Right lobe of liver (tissue), 6 donors: ENCODE data around the gene ACAP2. TPM values are rescaled to one million over a fixed set of nuclear protein-coding genes. Genes with fewer than 3 reads are reported as not detected.
"Not testable (repeated sequence)": the region's sequence is repeated elsewhere in the genome, so short reads cannot be mapped to it uniquely, and the experiment has no call there.

Source experiments
- ATAC-seq, 4 donors: fragments of 200-7000 bp; cut with Tn5 transposase; one replicate each; pipeline ENCODE4 v1.9.1; 2020; ENCODE audit warnings: mild to moderate bottlenecking in 4 of 4, moderate library complexity in 4 of 4
- DNase-seq, 3 donors: peaks; one replicate each; pipeline ENCODE4 v3.0.0-alpha.2; 2020
- H3K27ac ChIP-seq, 3 donors: fragments of 200-600 bp; one replicate each; pipeline ENCODE4 v1.8.0; 2022
- H3K27me3 ChIP-seq, 2 donors: fragments of 200-600 bp; one replicate each; pipeline ENCODE4 v1.8.0; 2022
- H3K36me3 ChIP-seq, 4 donors: fragments of 200-600 bp; sonication (generic) in 1 of 4; one replicate each; pipeline versions ENCODE4 v1.5.1 to v1.8.0; 2017 to 2022; ENCODE audit warnings: control low read depth in 1 of 4
- H3K4me1 ChIP-seq, 4 donors: fragments of 200-600 bp; sonication (generic) in 1 of 4; one replicate each; pipeline versions ENCODE4 v1.5.1 to v1.8.0; 2017 to 2022; ENCODE audit warnings: control low read depth in 1 of 4
- H3K4me3 ChIP-seq, 3 donors: fragments of 200-600 bp; one replicate each; pipeline ENCODE4 v1.8.0; 2022
- H3K9me3 ChIP-seq, 4 donors: fragments of 200-600 bp; sonication (generic) in 1 of 4; one replicate each; pipeline versions ENCODE4 v1.5.1 to v1.8.0; 2017 to 2022; ENCODE audit warnings: control low read depth in 1 of 4
- CTCF ChIP-seq, 4 donors: fragments of 200-600 bp in 3 of 4; fragments of 450-650 bp in 1 of 4; IDR thresholded peaks; one replicate each; pipeline versions ENCODE4 v1.5.1 to v1.8.0; 2016 to 2022; ENCODE audit warnings: antibody characterized with exemption in 4 of 4, mild to moderate bottlenecking in 2 of 4
- POLR2A ChIP-seq: fragments of 450-650 bp; IDR thresholded peaks from one replicate; pipeline ENCODE4 v1.6.1; 2017; ENCODE audit warnings: antibody characterized with exemption, mild to moderate bottlenecking
- WGBS: methylation state at CpG from one replicate; pipeline ENCODE4 v1.1.6; 2018; ENCODE audit warnings: low coverage, low lambda C conversion rate; ENCODE audit not compliant: insufficient coverage; ENCODE audit errors: missing lambda C conversion rate; 5-methylcytosine and 5-hydroxymethylcytosine counted together
- intact Hi-C, 2 donors: fragments of 100-400 bp; cut with DNase I; formaldehyde crosslinking; loops; one replicate each; pipeline versions ENCODE4 v1.11.2 to v1.14.1; 2022
- total RNA-seq, 6 experiments: library from RNA; depleted of rRNA in 2 of 6; stranded (reverse); fragments of >200 nt in 2 of 6; fragmentation: NEBNext Ultra II Directional in 3 of 6; extraction: Animal tissue kit (Norgen Biotek cat#: 25700) in 3 of 6; gene quantifications; one replicate each; pipeline versions ENCODE4 v1.1.0 to v1.2.4, GENCODE V29; 2016 to 2023
- donor health status: DM: no; HTN: yes; CAD: no.
- donor health status: DM: no; HTN: no; CAD: no.
- donor health status: DM: no; HTN: no; CAD: no.
- donor health status: DM: no; HTN: yes; CAD: no.
- donor health status: DM: no; HTN: yes; CAD: no.

The ACAP2 gene
- total RNA-seq, 6 experiments from 2014 or later: 15.1 to 21.7 (median 18.5) TPM

GRCh38 chr3:195403244-195403643 is 39.6 kb downstream of the ACAP2 start:
- no peaks in the 10 kb centered on the region for H3K9me3 ChIP-seq
- no peaks in the 10 kb centered on the region for H3K27me3 ChIP-seq
- H3K36me3 ChIP-seq: no peaks in the 10 kb centered on the region
- no peaks in the 10 kb centered on the region for H3K4me1 ChIP-seq
- no peak for ATAC-seq
- intact Hi-C loops: no loop called here
- TF ChIP-seq CTCF (IDR thresholded peaks at IDR 0.05): no peak
- TF ChIP-seq POLR2A: no peak
- H3K27ac ChIP-seq: no peak overlapping the region
- whole genome bisulfite sequencing: 91% methylated on average over 4 of the region's 4 CpGs
- no peak for DNase-seq
- no peak overlapping the region for H3K4me3 ChIP-seq

- Histone ChIP-seq H3K27me3 (no peaks in the 10 kb centered on the region), H3K36me3 (no peaks in the 10 kb centered on the region), H3K4me1 (peaks cover 0 to 3% (median 0%) of the 10 kb centered on the region in 4 donors), H3K27ac (no peak overlapping the region), H3K9me3 (no peaks in the 10 kb centered on the region), H3K4me3 (no peak overlapping the region)
- intact Hi-C loops: no loop called here
- TF ChIP-seq POLR2A (no peak), CTCF (IDR thresholded peaks at IDR 0.05) (no peak)
- ATAC-seq (no peak), DNase-seq (no peak)
- WGBS: 82% methylated on average over 5 of the region's 5 CpGs
Measured at GRCh38 chr3:195401943-195402342, 40.9 kb downstream of the ACAP2 start.

DNA sequence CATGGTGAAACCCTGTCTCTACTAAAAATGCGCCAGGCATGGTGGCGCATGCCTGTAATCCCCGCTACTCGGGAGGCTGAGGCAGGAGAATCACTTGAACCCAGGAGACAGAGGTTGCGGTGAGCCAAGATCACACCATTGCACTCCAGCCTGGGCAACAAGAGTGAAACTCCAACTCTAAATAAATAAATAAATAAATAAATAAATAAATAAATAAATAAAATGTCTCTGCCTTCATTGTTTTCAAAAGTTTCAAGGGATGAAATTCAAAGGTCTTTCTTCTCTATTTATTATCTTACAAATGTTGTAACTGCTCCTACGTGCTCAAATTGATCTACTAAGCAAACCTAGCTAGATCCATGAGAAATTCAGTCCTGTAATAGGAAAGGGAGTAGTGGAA is 44.4 kb downstream of the ACAP2 start:
- H3K9me3 ChIP-seq, ATAC-seq, H3K36me3 ChIP-seq, H3K4me3 ChIP-seq, intact Hi-C loops, H3K27ac ChIP-seq, H3K27me3 ChIP-seq, DNase-seq: not testable (repeated sequence)
- 67% methylated on average over 4 of the region's 6 CpGs for WGBS
- H3K4me1 ChIP-seq: peaks cover 0 to 26% (median 0%) of the 10 kb centered on the region in 4 donors

DNA sequence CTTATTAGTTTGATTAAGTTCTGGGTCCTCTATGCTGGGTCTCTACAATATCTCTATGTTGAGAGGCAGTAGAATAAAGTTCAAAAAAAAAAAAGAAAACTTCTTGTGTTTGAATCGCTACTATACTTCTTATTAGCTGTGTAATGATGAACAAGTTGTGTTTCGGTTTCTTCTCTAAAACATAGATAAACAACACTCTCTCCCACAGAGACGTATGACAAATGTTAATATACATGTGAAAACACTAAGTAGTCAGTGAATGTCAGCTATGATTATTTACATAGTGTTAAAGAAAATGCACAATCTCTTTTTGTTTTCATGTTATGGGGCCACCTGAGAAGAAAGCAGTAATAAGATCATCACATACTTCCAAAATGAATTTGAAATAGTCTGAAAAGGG is 45.3 kb downstream of the ACAP2 start:
- no peak overlapping the region for H3K4me3 ChIP-seq
- H3K36me3 ChIP-seq: no peaks in the 10 kb centered on the region
- ATAC-seq (no peak), DNase-seq (no peak)
- no peaks in the 10 kb centered on the region for H3K27me3 ChIP-seq
- H3K9me3 ChIP-seq: no peaks in the 10 kb centered on the region
- peaks cover 0 to 26% (median 0%) of the 10 kb centered on the region in 4 donors for H3K4me1 ChIP-seq
- intact Hi-C loops: no loop called here
- no peak overlapping the region for H3K27ac ChIP-seq
- TF ChIP-seq CTCF (IDR thresholded peaks at IDR 0.05) (no peak), POLR2A (no peak)
- 69% methylated on average over 3 of the region's 3 CpGs for WGBS

DNA sequence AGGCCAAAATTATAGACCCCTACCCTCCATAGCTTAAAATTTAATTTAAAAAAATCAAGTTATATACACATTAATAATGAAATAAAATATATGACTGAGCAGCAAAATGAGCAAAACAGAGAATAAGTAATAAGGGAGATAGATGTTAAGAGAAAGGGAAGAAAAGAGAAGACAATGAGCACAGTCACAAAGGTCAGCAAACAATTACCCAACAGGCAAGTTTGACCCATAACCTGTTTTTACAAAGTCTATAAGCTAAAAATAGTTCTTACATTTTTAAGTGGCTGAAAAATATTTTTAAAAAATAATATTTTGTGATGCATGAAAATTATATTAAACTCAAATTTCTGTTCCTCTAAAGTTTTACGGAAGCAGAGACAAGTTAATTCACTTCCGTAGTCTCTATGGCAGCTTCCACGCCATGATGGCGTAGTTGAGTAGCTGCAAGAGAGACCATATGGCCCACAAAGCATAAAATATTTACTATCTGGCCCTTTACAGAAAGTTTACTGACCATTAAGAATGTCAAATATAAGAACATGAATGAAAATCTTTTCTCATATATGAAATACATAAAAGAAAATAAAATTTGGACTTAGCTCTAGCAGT is 47.5 kb downstream of the ACAP2 start:
- intact Hi-C loops: no loop called here
- ATAC-seq: peak in 3 of 4 donors; percentile 28 to 52 (median 49)
- H3K36me3 ChIP-seq: no peaks in the 10 kb centered on the region
- TF ChIP-seq CTCF (IDR thresholded peaks at IDR 0.05): no peak
- no peak for TF ChIP-seq POLR2A
- no peaks in the 10 kb centered on the region for H3K9me3 ChIP-seq
- no peak for DNase-seq
- no peak overlapping the region for H3K4me3 ChIP-seq
- H3K4me1 ChIP-seq: peaks cover 0 to 26% (median 0%) of the 10 kb centered on the region in 4 donors
- no peaks in the 10 kb centered on the region for H3K27me3 ChIP-seq
- H3K27ac ChIP-seq: no peak overlapping the region
- WGBS: 88% methylated on average over 4 of the region's 4 CpGs
